NOMO-1 (cell line): Measurements from ENCODE around the gene USP11.

Source experiments
- DNase-seq, 2 experiments: peaks; one replicate each; lab custom pipeline; 2025; ENCODE audit not compliant: unreplicated experiment in 2 of 2; lab: John Stamatoyannopoulos, UW

Gene USP11

DNA sequence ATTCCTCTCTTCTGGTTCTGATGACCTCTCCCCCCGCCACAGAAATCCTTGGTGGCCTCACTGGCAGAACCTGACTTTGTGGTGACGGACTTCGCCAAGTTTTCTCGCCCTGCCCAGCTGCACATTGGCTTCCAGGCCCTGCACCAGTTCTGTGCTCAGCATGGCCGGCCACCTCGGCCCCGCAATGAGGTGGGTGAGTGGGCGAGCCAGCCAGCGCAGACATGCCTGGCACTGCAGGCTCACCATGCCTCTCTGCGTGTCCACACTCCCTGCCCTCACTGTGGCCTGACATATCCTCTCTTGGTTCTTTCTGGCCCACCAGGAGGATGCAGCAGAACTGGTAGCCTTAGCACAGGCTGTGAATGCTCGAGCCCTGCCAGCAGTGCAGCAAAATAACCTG lies 30.5 kb upstream of the USP11 start:
- no peak for DNase-seq

- DNase-seq, result no peak
These were observed 29.9 kb upstream of the USP11 start for GRCh38 chrX:47202877-47203276.

GRCh38 chrX:47204970-47205369 lies 27.8 kb upstream of the USP11 start:
- no peak for DNase-seq

DNA sequence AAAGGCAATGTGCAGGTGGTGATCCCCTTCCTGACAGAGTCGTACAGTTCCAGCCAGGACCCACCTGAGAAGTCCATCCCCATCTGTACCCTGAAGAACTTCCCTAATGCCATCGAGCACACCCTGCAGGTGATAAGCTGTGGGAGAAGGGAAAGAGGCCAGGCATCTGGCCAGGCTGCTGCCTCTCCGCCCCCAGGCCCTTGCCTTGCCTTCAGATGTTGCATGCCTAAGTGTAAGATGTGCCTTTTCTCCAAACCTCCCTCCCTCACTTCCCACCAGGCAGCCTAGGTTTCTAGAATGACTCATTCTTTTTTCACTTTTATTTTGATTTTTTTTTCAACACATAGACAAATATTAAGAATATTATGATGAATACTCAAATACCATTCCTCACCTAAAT lies 26.5 kb upstream of the USP11 start:
- no peak for DNase-seq

GRCh38 chrX:47208108-47208507 lies 24.7 kb upstream of the USP11 start:
- no peak for DNase-seq

- no peak for DNase-seq
These were observed 23.1 kb upstream of the USP11 start for GRCh38 chrX:47209508-47210238.

GRCh38 chrX:47210661-47211425 lies 22.0 kb upstream of the USP11 start:
- no peak for DNase-seq

DNA sequence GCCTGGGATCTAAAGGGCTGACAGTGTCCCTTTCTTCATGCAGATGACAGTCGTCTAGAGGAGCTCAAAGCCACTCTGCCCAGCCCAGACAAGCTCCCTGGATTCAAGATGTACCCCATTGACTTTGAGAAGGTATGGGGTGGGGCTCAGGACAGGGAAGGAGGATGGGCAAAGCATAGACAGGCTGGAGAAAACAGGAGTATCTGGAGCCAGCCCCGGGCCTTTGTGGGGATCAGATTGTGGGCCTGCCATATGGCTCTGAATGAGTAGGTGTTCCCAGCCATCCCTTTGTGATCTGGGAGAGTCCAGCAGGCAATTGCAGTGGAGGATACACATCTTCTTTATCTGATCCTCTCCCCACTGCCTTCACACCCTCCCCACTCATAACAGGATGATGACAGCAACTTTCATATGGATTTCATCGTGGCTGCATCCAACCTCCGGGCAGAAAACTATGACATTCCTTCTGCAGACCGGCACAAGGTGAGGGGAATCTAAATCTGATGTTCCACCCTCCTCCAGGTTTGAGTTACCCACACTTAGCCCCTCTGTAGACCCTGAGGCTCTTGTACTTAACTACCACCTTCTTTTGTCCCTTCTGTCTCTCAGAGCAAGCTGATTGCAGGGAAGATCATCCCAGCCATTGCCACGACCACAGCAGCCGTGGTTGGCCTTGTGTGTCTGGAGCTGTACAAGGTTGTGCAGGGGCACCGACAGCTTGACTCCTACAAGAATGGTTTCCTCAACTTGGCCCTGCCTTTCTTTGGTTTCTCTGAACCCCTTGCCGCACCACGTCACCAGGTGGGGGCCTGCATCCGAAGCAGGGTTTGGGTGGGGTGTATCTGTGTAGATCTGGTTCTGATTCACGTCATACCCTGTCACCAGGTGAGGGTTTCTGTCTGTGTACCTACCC lies 20.2 kb upstream of the USP11 start:
- DNase-seq, result no peak

- DNase-seq, result no peak
These were observed 18.3 kb upstream of the USP11 start for GRCh38 chrX:47214435-47215077.

DNA sequence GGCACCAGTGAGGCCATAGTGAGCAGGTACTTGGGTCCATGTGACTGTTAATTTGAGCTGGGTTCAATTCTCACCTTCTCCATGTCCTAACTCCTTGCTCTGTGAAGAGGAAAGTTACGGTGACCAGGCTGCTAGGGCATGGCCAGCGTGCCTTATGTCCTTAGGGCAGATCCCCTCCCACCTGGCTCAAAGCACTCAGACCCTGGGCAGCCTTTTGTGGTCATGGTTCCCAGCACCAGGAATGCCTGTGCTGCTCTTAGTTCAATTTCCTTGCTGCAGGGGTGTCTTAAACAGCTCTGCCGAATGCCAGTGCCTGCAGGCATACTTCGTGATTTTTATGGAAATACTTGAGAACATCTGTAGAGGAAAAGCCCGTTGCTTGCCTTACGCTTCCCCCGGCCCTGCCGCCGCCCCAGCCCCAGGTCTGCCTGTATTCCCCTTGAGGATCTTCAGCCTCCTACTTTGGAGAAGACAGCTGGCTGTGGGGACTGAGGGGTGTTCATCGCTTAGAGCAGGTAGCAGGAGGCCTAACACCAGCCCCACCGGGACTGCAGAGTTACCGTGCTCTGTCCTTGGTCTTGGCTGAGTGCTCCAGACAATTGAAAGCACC lies 17.4 kb upstream of the USP11 start:
- no peak for DNase-seq

GRCh38 chrX:47216393-47216925 lies 16.4 kb upstream of the USP11 start:
- DNase-seq, result no peak

DNA sequence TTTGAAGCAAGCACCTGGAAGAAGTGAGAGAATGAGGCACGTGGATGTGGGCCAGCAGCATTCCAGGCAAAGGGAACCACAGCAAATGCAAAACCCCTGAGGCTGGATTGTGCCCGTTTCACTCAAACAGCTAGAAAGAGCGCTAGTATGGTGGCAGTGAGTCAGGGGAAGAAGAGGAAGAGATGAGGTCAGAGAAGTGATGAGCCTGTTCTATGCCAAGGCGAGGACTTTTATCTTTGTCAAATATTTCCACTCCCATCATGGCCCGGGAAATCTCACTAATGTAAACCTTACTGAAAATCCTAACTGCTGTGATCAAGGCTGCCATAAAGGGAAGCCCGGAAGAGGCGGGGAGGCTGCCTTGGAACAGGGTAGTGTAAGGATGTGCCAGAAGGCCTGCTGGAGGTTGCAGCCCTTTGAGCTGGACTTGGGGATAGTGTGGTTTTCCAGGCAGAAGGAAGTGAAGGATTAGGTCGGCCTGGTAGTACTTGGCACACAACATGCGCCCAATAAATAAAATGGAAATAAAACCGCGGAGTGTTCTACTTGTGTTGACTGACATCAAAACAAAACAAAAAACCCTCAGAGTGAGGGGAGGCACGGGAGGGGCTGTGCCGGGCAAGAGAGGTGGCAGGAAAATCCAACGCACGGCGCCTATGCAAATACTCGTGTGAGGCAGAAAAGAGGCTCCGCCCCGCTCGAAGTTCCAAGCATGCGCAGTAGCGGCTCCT lies 15.5 kb upstream of the USP11 start:
- peak in 1 of 2 experiments; percentile 8 for DNase-seq

GRCh38 chrX:47217852-47218279 lies 14.9 kb upstream of the USP11 start:
- peak; percentile 98 to 100 for DNase-seq

GRCh38 chrX:47218280-47218919 lies 14.4 kb upstream of the USP11 start, which contains the start of gene CDK16:
TSS of gene CDK16 (plus strand) at chrX:47218681. CDS start at chrX:47223558, 4,877 bp downstream.
- peak; percentile 82 to 84 for DNase-seq

- peak; percentile 6 to 9 for DNase-seq
These were observed 13.6 kb upstream of the USP11 start for GRCh38 chrX:47218920-47219815.

- no peak for DNase-seq
These were observed 11.1 kb upstream of the USP11 start for GRCh38 chrX:47221756-47222155.

DNA sequence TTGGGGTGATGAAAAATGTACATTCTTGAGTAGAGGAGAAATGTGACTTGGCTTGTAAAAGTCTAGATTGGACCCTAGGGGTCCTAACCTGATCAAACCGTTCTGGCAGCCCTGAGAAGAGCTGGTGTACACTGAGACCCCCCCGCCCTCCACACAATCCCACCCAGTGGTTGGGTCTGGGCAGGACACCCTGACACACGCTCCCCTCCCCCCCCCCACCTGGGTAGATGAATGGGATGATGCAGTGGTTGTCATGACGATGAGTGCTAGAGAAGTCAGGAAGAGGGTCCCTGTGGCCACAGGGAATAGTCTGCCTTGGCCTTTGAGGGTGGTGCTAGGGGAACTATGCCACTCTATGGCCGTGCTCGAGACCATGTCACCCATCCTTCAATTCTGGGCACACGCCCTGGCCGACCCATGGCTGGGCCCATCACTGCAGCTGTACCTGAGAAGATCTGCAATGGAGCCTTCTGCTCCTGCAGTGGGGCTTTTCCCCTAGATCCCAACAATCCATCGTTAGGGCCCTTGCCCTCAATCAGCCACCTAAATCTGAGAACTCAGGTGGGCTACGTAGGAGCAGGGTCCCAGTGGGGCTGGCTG lies 10.0 kb upstream of the USP11 start:
- no peak for DNase-seq
